22Rv1 (cell line): Measurements from ENCODE around the gene TNPO3.

Experiments used
- H3K27ac ChIP-seq: fragments of 450-650 bp; 2 replicates; pipeline ENCODE4 v1.5.1; 2017
- CTCF ChIP-seq: fragments of 450-650 bp; IDR thresholded peaks from 2 replicates; pipeline ENCODE4 v1.5.1; 2017; ENCODE audit warnings: mild to moderate bottlenecking
- ZFX ChIP-seq: fragments of 450-650 bp; IDR thresholded peaks from 2 replicates; pipeline ENCODE4 v1.6.1; 2017; ENCODE audit warnings: antibody characterized with exemption, borderline replicate concordance

Gene TNPO3

DNA sequence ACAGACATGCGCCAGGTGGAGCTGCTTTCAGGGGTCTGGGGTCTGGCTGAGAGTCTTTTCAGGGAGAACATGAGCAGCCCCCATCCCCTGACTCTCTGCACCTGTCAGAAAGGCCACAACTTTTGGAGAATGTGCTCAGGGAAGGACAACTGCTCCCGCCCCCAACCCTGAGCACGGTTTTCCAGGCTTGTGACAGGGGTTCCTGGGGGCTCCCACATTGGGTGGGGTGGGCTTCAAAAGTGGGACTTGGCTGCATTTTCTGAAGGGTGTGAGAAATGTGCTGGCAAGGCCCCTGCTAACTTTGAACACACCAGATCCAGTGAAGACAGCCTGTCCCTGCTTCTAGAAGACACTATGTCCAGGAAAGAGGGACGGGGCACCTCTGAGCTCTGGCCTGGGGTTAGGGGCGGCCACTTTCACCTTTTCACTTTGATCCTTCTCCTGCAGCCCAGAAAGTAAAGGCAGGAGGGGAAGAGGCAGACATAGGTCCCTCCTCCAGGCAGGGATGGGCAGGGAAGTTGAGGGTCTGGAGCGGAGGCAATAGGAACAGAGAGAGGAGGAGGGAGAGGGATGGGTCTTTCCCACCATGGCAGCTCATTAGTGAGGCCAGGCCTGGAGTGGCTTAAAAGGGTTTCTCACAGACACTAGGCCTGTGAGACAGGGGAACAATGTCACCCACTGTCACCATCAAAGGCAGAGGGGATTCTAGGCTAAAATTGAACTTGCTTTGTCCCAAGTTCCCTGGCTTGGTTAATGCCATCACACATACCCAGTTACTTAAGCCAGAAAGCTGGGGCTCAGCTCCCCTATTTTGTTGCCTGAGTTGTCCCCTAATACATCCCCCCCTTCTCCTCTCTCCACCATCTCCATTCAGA, 145.9 kb downstream of the TNPO3 start:
- no peak overlapping the region for H3K27ac ChIP-seq
- TF ChIP-seq CTCF (no peak), ZFX (no peak)

GRCh38 chr7:128906766-128907559, 147.9 kb downstream of the TNPO3 start:
- H3K27ac ChIP-seq = no peak overlapping the region
- TF ChIP-seq CTCF (no peak), ZFX (no peak)

GRCh38 chr7:128906001-128906765, 148.7 kb downstream of the TNPO3 start:
- no peak overlapping the region for H3K27ac ChIP-seq
- TF ChIP-seq ZFX (no peak), CTCF (no peak)

DNA sequence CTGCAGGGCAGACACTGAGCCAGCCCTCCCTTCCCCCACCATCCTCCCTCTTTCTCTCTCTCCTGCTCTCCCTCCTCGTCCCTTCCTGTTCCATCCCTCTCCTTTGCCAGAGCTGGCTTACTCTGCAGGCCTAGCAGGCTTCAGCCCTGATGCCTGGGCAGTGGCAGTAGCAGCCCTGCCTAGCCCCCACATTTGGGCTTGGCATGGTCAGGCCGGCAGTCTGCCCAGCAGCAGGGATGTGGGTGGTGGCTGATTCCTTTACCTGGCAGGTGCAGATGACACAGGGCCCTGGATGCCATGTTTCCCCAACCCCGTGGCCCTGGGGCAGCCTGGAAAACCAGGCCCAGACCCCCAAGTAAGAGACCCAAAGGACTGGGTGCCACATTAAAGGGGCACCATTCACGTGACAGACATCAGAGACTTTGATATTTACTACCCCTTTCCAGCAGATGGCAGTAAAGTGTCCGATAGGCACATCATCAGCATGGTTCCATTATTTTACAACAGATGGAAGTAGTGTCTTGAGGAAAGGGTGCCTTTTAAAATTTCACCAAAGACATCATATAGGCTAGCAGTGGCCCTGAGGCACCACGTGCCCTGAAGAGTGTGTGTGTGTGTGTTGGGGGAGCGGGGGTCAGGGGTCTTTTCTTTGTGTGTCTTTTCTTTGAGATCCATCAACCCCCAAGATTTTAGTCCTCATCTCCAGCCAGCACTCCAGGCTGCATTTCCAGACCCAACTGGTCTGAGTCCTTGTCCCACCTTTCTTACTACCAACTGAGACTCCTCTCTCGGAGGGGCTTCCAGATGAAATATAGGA, 150.3 kb downstream of the TNPO3 start:
- H3K27ac ChIP-seq = no peak overlapping the region
- TF ChIP-seq ZFX (no peak), CTCF (peak; percentile 91)
